HepG2 (cell line): ENCODE data around the gene COX15.

Source experiments
- DNMT3B ChIP-seq: conservative IDR thresholded peaks from 2 replicates; pipeline ENCODE4 v1.6.1; 2016; ENCODE audit warnings: missing biosample characterization, control low read depth
- NR3C1 ChIP-seq: sonication (generic); formaldehyde crosslinking; IDR thresholded peaks from 2 replicates; pipeline ENCODE4 v1.4.0; 2020; ENCODE audit warnings: missing genetic modification reagents
- ZBTB1 ChIP-seq: sonication (generic); formaldehyde crosslinking; IDR thresholded peaks from 2 replicates; pipeline ENCODE4 v1.4.0; 2020; ENCODE audit warnings: missing genetic modification reagents, borderline replicate concordance
- ZNF605 ChIP-seq: sonication (generic); formaldehyde crosslinking; IDR thresholded peaks from 2 replicates; pipeline ENCODE4 v1.8.0; 2022; ENCODE audit warnings: mild to moderate bottlenecking, missing genetic modification reagents
- TF ChIP-seq, protein P1 (sequence below): sonication (generic); formaldehyde crosslinking; conservative IDR thresholded peaks from 2 replicates; pipeline ENCODE4 v1.4.0; 2020; ENCODE audit warnings: missing genetic modification reagents
- TF ChIP-seq, protein P2 (sequence below): sonication (generic); formaldehyde crosslinking; conservative IDR thresholded peaks from 2 replicates; pipeline ENCODE4 v1.4.0; 2020; ENCODE audit warnings: missing genetic modification reagents
- TF ChIP-seq, protein P3 (sequence below): sonication (generic); formaldehyde crosslinking; IDR thresholded peaks from 2 replicates; pipeline ENCODE4 v1.4.0; 2020; ENCODE audit warnings: missing genetic modification reagents

DNA sequence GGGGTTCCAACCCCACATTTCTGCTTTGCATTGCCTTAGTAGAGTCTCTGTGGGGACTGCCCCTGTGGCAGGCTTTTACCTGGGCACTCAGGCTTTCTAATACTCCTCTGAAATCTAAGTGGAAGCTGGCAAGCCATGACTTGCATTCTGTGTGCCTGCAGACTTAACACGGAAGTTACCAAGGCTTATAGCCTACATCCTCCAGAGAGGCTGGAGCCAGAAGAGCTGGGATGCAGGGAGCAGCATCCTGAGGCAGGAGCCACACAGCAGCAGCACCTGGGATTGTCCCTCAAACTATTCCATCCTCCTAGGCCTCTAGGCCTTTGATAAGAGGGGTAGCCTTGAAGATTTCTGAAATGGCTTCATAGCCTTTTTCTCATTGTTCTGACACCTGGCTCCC, 28.4 kb upstream of the COX15 start:
- TF ChIP-seq NR3C1 (CRISPR knock-in tag) (no peak), DNMT3B (CRISPR knock-in tag) (no peak), ZNF605 (CRISPR knock-in tag) (no peak), ZBTB1 (CRISPR knock-in tag) (no peak)
- TF ChIP-seq, protein P1, sequence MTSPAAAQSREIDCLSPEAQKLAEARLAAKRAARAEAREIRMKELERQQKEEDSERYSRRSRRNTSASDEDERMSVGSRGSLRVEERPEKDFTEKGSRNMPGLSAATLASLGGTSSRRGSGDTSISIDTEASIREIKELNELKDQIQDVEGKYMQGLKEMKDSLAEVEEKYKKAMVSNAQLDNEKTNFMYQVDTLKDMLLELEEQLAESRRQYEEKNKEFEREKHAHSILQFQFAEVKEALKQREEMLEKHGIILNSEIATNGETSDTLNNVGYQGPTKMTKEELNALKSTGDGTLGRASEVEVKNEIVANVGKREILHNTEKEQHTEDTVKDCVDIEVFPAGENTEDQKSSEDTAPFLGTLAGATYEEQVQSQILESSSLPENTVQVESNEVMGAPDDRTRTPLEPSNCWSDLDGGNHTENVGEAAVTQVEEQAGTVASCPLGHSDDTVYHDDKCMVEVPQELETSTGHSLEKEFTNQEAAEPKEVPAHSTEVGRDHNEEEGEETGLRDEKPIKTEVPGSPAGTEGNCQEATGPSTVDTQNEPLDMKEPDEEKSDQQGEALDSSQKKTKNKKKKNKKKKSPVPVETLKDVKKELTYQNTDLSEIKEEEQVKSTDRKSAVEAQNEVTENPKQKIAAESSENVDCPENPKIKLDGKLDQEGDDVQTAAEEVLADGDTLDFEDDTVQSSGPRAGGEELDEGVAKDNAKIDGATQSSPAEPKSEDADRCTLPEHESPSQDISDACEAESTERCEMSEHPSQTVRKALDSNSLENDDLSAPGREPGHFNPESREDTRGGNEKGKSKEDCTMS (CRISPR knock-in tag), result no peak
- TF ChIP-seq, protein P2, sequence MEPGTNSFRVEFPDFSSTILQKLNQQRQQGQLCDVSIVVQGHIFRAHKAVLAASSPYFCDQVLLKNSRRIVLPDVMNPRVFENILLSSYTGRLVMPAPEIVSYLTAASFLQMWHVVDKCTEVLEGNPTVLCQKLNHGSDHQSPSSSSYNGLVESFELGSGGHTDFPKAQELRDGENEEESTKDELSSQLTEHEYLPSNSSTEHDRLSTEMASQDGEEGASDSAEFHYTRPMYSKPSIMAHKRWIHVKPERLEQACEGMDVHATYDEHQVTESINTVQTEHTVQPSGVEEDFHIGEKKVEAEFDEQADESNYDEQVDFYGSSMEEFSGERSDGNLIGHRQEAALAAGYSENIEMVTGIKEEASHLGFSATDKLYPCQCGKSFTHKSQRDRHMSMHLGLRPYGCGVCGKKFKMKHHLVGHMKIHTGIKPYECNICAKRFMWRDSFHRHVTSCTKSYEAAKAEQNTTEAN, result no peak
- TF ChIP-seq, protein P3, sequence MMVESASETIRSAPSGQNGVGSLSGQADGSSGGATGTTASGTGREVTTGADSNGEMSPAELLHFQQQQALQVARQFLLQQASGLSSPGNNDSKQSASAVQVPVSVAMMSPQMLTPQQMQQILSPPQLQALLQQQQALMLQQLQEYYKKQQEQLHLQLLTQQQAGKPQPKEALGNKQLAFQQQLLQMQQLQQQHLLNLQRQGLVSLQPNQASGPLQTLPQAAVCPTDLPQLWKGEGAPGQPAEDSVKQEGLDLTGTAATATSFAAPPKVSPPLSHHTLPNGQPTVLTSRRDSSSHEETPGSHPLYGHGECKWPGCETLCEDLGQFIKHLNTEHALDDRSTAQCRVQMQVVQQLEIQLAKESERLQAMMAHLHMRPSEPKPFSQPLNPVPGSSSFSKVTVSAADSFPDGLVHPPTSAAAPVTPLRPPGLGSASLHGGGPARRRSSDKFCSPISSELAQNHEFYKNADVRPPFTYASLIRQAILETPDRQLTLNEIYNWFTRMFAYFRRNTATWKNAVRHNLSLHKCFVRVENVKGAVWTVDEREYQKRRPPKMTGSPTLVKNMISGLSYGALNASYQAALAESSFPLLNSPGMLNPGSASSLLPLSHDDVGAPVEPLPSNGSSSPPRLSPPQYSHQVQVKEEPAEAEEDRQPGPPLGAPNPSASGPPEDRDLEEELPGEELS (CRISPR knock-in tag), result no peak
